Osteoblast (primary cell): Measurements from ENCODE around the gene TBC1D12. TPM values are rescaled to one million over a fixed set of nuclear protein-coding genes. Genes with fewer than 3 reads are reported as not detected.

Experiments used
- DNase-seq: peaks from one replicate; pipeline ENCODE4 v3.0.0; 2011; ENCODE audit warnings: low spot score, mixed read lengths; ENCODE audit not compliant: insufficient read length; ENCODE audit errors: missing footprints
- H2AFZ ChIP-seq: 2 replicates; pipeline ENCODE4 v1.6.0; 2011; ENCODE audit warnings: mild to moderate bottlenecking, low read length
- H3K27ac ChIP-seq: 2 replicates; pipeline ENCODE4 v1.5.1; 2011; ENCODE audit warnings: mild to moderate bottlenecking, low read depth, low read length, moderate library complexity
- H3K27me3 ChIP-seq: 2 replicates; pipeline ENCODE4 v1.6.0; 2012; ENCODE audit warnings: mild to moderate bottlenecking, control low read depth, inconsistent platforms, low read length, moderate library complexity; ENCODE audit not compliant: insufficient read depth
- H3K36me3 ChIP-seq: 2 replicates; pipeline ENCODE4 v1.5.1; 2011; ENCODE audit warnings: mild to moderate bottlenecking, low read length, control low read depth, moderate library complexity; ENCODE audit not compliant: insufficient read depth
- H3K4me1 ChIP-seq: 2 replicates; pipeline ENCODE4 v1.5.1; 2011; ENCODE audit warnings: mild to moderate bottlenecking, low read length, control low read depth, moderate library complexity; ENCODE audit not compliant: insufficient read depth
- H3K4me2 ChIP-seq: 2 replicates; pipeline ENCODE4 v1.6.0; 2011; ENCODE audit warnings: mild to moderate bottlenecking, low read length; ENCODE audit not compliant: insufficient read depth
- H3K4me3 ChIP-seq: fragments of 200-600 bp; sonication (generic); 3 replicates; pipeline ENCODE4 v1.5.1; 2012; ENCODE audit warnings: mild to moderate bottlenecking, low read length, inconsistent platforms; ENCODE audit not compliant: insufficient read depth
- H3K79me2 ChIP-seq: 2 replicates; pipeline ENCODE4 v1.6.0; 2012; ENCODE audit warnings: mild to moderate bottlenecking, low read length, control low read depth, inconsistent platforms; ENCODE audit not compliant: insufficient read depth
- H3K9me3 ChIP-seq: 2 replicates; pipeline ENCODE4 v1.5.1; 2011; ENCODE audit warnings: low read depth, low read length, control low read depth
- H4K20me1 ChIP-seq: 2 replicates; pipeline ENCODE4 v1.6.0; 2012; ENCODE audit warnings: mild to moderate bottlenecking, low read length, control low read depth; ENCODE audit not compliant: insufficient read depth
- total RNA-seq: library from RNA; depleted of rRNA; stranded (reverse); fragments of >200 nt; gene quantifications from 2 replicates; pipeline ENCODE4 v1.2.3, GENCODE V29; 2012
- TF ChIP-seq, protein P1 (sequence below): IDR thresholded peaks from 2 replicates; pipeline ENCODE4 v1.5.1; 2011; ENCODE audit warnings: mild to moderate bottlenecking, low read depth, low read length, moderate library complexity; ENCODE audit errors: extremely low read depth

Gene TBC1D12
- total RNA-seq, 1 donor: 43.1 TPM

DNA sequence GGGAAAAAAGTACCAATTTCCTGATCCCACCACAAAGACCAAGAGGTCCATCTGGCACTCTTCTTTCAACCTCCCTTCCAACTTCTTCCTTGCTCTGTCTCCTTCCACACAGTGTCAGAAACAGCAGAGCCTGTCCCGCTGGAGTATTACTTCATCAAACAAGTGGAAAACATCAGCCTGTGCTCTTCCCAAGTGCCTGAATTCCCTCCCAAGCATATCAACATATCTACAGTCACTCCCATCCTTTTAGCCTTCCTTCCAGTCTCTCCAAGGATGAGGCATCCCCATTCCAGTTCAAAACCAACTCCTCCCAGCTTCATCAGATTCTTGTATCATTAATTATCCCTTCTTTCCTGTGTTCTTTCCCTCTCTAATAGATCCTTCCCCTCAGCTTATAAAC lies 37.9 kb upstream of the TBC1D12 start:
- peaks cover 3% of the 10 kb centered on the region for H3K36me3 ChIP-seq
- TF ChIP-seq, protein P1, sequence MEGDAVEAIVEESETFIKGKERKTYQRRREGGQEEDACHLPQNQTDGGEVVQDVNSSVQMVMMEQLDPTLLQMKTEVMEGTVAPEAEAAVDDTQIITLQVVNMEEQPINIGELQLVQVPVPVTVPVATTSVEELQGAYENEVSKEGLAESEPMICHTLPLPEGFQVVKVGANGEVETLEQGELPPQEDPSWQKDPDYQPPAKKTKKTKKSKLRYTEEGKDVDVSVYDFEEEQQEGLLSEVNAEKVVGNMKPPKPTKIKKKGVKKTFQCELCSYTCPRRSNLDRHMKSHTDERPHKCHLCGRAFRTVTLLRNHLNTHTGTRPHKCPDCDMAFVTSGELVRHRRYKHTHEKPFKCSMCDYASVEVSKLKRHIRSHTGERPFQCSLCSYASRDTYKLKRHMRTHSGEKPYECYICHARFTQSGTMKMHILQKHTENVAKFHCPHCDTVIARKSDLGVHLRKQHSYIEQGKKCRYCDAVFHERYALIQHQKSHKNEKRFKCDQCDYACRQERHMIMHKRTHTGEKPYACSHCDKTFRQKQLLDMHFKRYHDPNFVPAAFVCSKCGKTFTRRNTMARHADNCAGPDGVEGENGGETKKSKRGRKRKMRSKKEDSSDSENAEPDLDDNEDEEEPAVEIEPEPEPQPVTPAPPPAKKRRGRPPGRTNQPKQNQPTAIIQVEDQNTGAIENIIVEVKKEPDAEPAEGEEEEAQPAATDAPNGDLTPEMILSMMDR: no peak
- peaks cover 3% of the 10 kb centered on the region for H4K20me1 ChIP-seq

DNA sequence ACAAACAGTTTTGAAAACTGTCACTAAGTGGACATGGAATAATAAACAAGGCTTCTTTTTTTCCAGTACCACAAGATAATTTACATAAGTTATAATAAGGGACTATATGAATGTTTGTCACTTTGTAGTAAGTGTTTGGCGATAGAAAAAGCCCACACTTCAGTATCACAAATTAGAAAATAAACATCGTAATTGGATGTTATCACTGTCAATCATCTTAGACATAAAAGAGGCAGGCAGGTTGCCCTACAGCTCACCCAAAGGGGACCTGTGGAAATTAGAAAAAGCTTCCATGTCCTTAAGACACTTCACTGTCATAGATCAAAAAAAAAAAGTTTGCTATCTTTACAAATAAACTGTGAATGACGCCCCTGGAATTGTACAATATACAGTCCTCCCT lies 36.0 kb upstream of the TBC1D12 start:
- Histone ChIP-seq H3K79me2 (peaks cover 11% of the 10 kb centered on the region), H3K36me3 (no peaks in the 10 kb centered on the region), H3K27ac (no peak overlapping the region), H3K4me3 (no peak overlapping the region), H3K4me2 (no peak overlapping the region), H3K9me3 (no peaks in the 10 kb centered on the region), H2AFZ (no peak overlapping the region), H3K4me1 (peaks cover 8% of the 10 kb centered on the region), H4K20me1 (peaks cover under 1% of the 10 kb centered on the region), H3K27me3 (peaks cover 10% of the 10 kb centered on the region)
- TF ChIP-seq, protein P1: no peak
- DNase-seq: peak; percentile 38

More for the DNA sequence above, 37.9 kb upstream of the TBC1D12 start:
- H3K4me1 ChIP-seq: peaks cover 12% of the 10 kb centered on the region
- H3K27ac ChIP-seq: no peak overlapping the region
- H3K79me2 ChIP-seq: peaks cover 28% of the 10 kb centered on the region
- peak; percentile 9 for DNase-seq
- H3K4me2 ChIP-seq: no peak overlapping the region
- H2AFZ ChIP-seq: no peak overlapping the region
- H3K4me3 ChIP-seq: no peak overlapping the region
- peaks cover 8% of the 10 kb centered on the region for H3K27me3 ChIP-seq
- no peaks in the 10 kb centered on the region for H3K9me3 ChIP-seq

DNA sequence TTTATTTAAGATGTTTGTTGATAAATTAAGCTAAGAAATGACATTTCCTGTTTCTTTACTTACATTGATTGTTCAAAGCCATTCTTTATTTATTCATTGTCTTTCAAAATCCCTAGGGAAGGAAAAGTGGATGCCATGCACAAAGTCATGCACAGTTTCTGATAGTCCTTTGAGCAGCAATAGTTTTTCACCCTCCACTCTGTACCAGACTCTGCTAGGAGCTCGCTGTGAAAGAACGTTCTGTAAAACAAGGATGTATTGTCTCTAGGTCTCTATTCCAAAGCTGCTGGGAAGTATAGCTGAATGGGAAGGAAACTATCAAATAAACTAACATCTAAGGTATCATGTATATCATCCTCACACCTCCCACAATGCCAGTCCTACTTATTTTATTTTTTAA lies 31.8 kb upstream of the TBC1D12 start:
- H3K36me3 ChIP-seq: no peaks in the 10 kb centered on the region
- no peak overlapping the region for H2AFZ ChIP-seq
- TF ChIP-seq, protein P1: no peak
- no peaks in the 10 kb centered on the region for H3K4me1 ChIP-seq
- no peak overlapping the region for H3K4me2 ChIP-seq
- H3K9me3 ChIP-seq: no peaks in the 10 kb centered on the region
- no peaks in the 10 kb centered on the region for H3K79me2 ChIP-seq
- no peak overlapping the region for H3K4me3 ChIP-seq
- no peak overlapping the region for H3K27ac ChIP-seq
- H3K27me3 ChIP-seq: peaks cover 14% of the 10 kb centered on the region
- no peaks in the 10 kb centered on the region for H4K20me1 ChIP-seq
- peak; percentile 35 for DNase-seq

DNA sequence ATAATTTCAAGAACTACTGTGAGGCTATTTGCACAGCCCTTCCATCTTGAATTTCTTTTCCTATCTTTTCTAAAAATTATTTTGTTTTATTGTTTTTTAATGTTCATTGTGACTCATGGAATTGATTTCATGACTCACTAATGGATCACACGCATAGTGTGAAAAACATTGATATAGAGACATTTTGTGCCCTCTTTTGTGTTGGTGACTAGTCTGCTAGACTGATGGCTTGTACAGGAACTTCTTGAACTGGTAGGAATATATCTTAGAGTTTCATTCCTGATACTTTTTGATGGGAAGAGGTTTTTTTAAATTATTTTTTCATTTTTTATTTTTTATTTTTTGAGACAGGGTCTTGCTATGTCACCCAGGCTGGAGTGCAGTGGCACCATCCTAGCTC lies 27.0 kb upstream of the TBC1D12 start:
- no peak overlapping the region for H3K27ac ChIP-seq
- no peak overlapping the region for H2AFZ ChIP-seq
- H3K4me2 ChIP-seq: no peak overlapping the region
- no peak for DNase-seq
- H3K4me1 ChIP-seq: no peaks in the 10 kb centered on the region
- H3K36me3 ChIP-seq: no peaks in the 10 kb centered on the region
- peaks cover 12% of the 10 kb centered on the region for H3K27me3 ChIP-seq
- H3K79me2 ChIP-seq: no peaks in the 10 kb centered on the region
- H4K20me1 ChIP-seq: no peaks in the 10 kb centered on the region
- H3K9me3 ChIP-seq: no peaks in the 10 kb centered on the region
- H3K4me3 ChIP-seq: no peak overlapping the region
- TF ChIP-seq, protein P1: no peak
